GM18907 (cell line): Measurements from ENCODE around the gene ZMYND15.
A peak's percentile ranks its signal among the peaks of the same experiment; 100 is the strongest.

Experiments used
- ATAC-seq: cut with Tn5 transposase; IDR thresholded peaks from one replicate; pipeline ENCODE4 v1.9.1; 2021; ENCODE audit warnings: mild to moderate bottlenecking, moderate library complexity; ENCODE audit not compliant: unreplicated experiment

Gene ZMYND15

DNA sequence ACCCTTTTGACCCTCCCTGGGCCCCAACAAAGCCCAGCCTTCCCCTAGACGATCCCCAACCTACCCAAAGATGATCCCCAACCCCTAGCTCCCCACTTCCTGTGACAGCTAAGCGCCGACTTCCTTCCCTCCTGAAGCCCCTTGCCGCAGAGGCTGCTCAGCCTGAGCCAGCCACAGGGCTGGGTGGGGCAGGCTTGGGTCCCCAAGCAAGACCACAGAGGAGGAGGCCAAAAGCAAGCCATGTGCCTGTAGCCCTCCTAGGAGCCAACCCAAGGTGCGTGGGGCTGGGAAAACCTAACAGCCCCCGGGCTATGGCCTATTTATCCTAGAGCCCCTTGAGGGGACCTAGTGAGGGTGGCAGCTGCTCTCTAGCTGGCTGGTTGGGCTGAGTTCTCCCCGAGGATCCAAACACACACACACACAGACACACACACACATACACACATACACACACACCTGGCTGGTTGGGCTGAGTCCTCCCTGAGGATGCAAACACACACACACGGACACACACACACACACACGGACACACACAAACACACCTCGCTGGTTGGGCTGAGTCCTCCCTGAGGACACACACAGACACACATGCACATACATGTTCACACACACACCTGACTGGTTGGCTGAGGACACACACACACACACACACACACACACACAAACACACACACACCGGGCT is 24.4 kb upstream of the ZMYND15 start:
- no peak for ATAC-seq

GRCh38 chr17:4716081-4716480 is 23.6 kb upstream of the ZMYND15 start:
- no peak for ATAC-seq

- ATAC-seq, result no peak
Measured at GRCh38 chr17:4717791-4718190, 21.8 kb upstream of the ZMYND15 start.

DNA sequence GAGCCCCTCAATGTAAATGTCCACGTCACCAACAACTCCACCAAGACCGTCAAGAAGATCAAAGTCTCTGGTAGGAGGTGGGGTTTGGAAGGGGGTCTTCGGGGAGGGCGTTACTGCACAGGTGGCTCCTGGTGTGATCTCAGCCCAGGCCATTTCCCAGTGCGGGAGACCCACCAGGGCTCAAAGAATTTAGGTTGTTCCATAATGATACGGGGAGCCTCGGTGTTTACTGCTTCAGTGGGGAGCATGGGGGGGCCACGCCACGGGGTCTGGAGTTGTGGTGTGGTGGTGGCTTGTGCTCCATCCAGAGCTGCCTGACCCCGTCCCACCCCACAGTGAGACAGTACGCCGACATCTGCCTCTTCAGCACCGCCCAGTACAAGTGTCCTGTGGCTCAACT is 21.4 kb upstream of the ZMYND15 start:
- no peak for ATAC-seq

DNA sequence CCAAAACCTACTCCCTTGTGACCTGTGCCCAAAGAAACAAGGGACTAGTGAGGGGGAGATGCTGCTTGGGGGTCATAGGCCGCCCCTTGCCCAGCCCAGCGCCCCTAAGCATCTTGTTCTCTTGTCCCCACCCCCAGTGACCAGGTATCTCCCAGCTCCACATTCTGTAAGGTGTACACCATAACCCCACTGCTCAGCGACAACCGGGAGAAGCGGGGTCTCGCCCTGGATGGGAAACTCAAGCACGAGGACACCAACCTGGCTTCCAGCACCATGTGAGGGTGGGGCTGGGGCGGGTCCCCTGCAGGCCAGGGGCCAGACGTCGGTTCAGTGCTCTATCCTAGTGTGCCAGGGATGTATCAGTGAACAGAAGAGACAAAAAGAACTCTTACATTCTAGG is 20.5 kb upstream of the ZMYND15 start:
- no peak for ATAC-seq

- ATAC-seq, result no peak
Measured at GRCh38 chr17:4719684-4720221, 19.9 kb upstream of the ZMYND15 start.

DNA sequence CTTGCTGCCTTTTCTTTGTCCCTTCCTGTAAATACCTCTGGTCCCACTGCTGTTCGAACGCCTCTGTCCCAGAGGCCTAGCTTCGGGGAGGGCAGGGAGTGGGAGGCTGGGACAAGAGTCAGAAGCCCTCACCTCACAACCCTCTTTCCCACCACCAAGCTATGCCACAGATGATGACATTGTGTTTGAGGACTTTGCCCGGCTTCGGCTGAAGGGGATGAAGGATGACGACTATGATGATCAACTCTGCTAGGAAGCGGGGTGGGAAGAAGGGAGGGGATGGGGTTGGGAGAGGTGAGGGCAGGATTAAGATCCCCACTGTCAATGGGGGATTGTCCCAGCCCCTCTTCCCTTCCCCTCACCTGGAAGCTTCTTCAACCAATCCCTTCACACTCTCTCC is 18.8 kb upstream of the ZMYND15 start:
- no peak for ATAC-seq

- no peak for ATAC-seq
Measured at GRCh38 chr17:4721203-4722135, 18.2 kb upstream of the ZMYND15 start.

- no peak for ATAC-seq
Measured at GRCh38 chr17:4722678-4723240, 16.9 kb upstream of the ZMYND15 start.

GRCh38 chr17:4724650-4725049 is 15.0 kb upstream of the ZMYND15 start:
- ATAC-seq, result no peak

GRCh38 chr17:4725646-4726310 is 13.9 kb upstream of the ZMYND15 start:
- no peak for ATAC-seq

DNA sequence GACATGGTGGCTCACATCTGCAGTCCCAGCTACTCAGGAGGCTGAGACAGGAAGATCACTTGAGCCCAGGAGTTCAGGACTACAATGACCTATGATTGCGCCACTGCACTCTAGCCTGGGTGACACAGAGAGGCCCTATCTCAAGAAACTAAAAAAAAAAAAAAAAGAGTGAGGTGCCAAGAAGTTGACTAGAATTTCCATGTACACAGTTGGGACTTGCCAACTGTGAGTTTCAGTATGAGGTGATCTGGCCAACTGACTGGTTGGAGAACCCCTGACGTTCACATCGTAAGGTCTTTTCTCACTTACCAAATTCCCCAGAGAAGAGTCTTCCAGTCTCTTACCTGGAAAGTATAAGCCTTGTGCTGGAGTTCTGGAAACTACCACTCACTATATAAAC is 11.5 kb upstream of the ZMYND15 start:
- no peak for ATAC-seq

GRCh38 chr17:4733073-4733531 is 6.5 kb upstream of the ZMYND15 start:
- ATAC-seq, result no peak

GRCh38 chr17:4734857-4735475 is 4.7 kb upstream of the ZMYND15 start:
- ATAC-seq, result no peak

- no peak for ATAC-seq
Measured at GRCh38 chr17:4735876-4736651, 3.6 kb upstream of the ZMYND15 start.

DNA sequence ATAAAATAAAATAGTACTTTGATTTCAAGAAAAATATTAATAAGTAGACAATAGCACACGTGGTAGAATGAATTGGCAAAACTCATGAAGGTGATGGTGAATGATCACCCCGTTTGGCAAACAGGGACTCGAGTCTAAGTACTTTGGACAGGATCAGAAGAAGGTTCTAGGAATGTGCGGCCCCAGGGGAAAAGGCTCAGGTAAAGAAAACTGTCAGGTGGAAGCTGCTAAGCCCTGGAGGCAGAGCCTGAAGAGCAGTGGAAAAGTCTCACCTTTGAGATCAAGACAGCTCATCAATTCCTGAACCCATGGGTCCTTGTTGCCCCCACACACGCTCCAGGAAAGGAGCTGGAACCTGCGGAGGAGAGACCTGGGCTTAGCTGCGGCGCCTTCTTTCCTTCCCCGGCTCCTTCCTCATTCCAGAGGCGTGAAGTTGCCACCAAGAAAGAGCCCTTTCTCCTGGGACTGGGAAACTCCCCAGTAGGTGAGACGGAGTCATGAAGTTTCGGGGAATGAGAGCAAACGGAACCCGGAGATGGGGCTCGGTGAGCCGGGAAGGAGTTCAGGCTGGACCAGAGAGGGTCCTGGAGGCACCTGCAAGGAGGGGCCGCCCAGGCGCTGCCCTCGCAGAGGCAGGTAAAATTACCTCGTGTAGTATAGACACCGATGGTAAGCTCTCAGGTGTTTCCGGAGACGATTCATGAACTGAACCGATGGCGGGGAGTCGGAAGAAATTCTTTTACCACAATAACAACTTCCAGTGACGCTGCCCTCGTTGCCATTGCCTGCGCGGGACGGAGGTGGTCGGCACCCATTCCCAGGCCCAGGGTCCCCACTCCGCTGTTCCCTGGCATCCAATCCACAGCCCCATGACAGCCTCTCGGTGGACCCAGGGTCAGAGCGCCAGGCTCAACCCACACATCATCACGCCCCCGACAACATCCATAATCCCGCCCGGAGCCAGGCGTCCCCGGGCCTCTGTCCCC is 1.2 kb upstream of the ZMYND15 start:
- ATAC-seq, result peak; percentile 5

DNA sequence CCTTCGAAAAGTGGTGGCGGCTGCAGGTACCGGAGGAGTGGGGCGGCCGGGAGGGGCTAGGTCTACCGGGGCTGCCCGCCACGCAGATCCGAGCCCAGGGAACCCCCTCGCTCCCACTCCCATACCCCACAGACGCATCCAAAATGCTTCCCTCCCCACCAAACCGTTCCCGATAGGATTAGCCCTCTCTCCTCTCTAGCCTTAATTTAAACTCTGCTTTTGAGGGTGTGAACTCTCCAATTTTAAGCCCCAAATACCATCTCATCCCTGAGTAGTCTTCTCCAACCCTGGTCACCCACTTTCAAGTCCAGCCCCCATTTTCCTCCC is 355 bp downstream of the ZMYND15 start:
- no peak for ATAC-seq

DNA sequence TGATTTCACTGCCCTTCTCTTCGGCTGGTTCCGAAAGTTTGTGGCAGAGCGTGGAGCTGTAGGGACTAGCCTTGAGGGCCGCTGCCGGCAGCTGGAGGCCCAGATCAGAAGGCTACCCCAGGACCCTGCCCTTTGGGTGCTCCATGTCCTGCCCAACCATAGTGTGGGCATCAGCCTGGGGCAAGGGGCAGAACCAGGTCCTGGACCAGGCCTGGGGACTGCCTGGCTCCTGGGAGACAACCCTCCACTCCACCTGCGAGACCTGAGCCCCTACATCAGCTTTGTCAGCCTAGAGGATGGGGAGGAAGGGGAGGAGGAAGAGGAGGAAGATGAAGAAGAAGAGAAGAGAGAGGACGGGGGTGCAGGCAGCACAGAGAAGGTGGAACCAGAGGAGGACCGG is 951 bp downstream of the ZMYND15 start:
- ATAC-seq, result no peak

DNA sequence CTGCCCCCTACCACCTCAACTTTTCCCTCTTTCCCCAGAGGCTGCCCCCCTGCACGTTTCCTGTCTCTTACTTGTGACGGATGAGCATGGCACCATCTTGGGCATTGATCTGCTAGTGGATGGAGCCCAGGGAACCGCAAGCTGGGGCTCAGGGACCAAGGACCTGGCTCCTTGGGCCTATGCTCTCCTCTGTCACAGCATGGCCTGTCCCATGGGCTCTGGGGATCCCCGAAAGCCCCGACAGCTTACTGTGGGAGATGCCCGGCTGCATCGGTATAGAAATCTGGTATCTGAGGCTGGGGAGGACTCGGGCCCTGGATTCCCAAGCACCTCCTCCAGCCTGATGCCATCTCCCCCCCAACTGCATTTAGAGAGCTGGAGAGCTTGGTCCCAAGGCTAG is 1.9 kb downstream of the ZMYND15 start:
- no peak for ATAC-seq
